AG10803 (cell line): ENCODE results near the gene MED12L.

Source experiments
- DNase-seq: peaks from one replicate; pipeline ENCODE4 v3.0.0; 2010; ENCODE audit warnings: low read depth
- H3K4me3 ChIP-seq: 2 replicates; pipeline ENCODE4 v1.5.1; 2011; ENCODE audit warnings: mild to moderate bottlenecking, low read length, control low read depth
- CTCF ChIP-seq: conservative IDR thresholded peaks from 2 replicates; pipeline ENCODE4 v1.5.1; 2011; ENCODE audit warnings: mild to moderate bottlenecking, low read length, control low read depth, inconsistent platforms

Gene MED12L

DNA sequence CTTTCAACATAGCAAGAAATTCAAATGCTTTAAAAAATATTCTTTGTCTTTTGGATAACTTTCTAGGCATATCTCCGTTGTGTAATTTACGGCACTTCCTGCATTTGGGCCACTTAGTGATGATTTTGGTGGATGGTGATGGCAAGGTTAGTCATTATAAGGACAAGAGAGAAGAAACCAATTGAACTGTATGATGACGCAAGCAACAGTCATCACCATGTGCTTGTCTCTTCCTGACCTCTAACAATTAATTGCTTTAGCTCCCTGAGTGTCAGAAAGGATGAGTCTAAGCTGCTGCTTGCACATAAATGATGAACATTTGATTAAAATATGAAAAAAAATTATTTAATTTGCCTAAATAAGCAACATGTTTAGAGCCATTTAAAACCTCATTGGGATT is 310.3 kb downstream of the MED12L start:
- no peak for TF ChIP-seq CTCF
- no peak overlapping the region for H3K4me3 ChIP-seq
- peak; percentile 61 for DNase-seq

DNA sequence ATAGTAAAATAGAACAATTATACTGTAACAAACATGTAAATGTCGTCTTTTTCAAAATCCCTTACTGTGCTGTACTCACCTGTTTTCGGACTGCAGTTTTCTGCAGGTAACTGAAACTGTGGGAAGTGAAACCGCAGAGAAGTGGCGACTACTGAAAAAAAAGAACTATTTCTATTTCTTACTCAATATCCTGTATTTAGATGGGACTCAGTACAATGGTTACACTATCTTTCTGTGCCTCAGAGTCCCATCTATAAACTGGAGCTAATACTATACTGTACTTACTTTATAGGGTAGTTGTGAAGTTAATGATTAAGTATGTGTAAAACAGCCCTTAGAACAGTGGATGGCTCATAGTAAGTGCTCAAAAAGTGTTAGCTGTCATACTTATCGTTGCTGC is 313.4 kb downstream of the MED12L start:
- no peak for TF ChIP-seq CTCF
- H3K4me3 ChIP-seq = no peak overlapping the region
- DNase-seq = no peak

- no peak for DNase-seq
- TF ChIP-seq CTCF = no peak
These were observed 314.9 kb downstream of the MED12L start for GRCh38 chr3:151400341-151400740.

GRCh38 chr3:151402349-151402748 is 316.9 kb downstream of the MED12L start:
- H3K4me3 ChIP-seq = no peak overlapping the region
- no peak for TF ChIP-seq CTCF
- DNase-seq = no peak

More at GRCh38 chr3:151400341-151400740, 314.9 kb downstream of the MED12L start:
- H3K4me3 ChIP-seq = no peak overlapping the region

DNA sequence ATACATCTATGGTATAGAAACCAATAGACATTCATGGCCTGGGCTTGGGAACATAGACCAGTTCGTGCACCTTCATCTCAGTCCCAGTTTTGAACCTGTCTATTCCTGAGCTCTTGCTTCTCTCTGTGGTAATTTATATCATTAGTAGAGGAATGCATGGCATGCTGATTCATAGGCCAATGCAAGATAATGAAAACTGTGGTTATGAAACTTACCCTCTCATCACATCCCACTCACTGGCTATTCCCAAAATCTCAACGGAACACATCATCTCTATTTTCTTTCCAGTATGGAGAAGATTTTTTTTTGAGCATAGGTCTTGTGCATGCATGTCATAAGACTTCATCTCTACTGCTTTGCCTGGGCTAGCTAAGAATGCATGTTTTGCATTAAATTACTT is 317.8 kb downstream of the MED12L start:
- H3K4me3 ChIP-seq = no peak overlapping the region
- DNase-seq = peak; percentile 82
- no peak for TF ChIP-seq CTCF

- DNase-seq = peak; percentile 75
- H3K4me3 ChIP-seq = no peak overlapping the region
- TF ChIP-seq CTCF = no peak
These were observed 318.9 kb downstream of the MED12L start for GRCh38 chr3:151404316-151404715.

GRCh38 chr3:151407928-151408327 is 322.5 kb downstream of the MED12L start:
- H3K4me3 ChIP-seq = no peak overlapping the region
- TF ChIP-seq CTCF = no peak
- DNase-seq = no peak
